Right lobe of liver (tissue), 6 donors: ENCODE measurements around the gene RBP5. TPM values are rescaled to one million over a fixed set of nuclear protein-coding genes. Genes with fewer than 3 reads are reported as not detected.

Experiments
- ATAC-seq, 4 donors: fragments of 200-7000 bp; cut with Tn5 transposase; one replicate each; pipeline ENCODE4 v1.9.1; 2020; ENCODE audit warnings: mild to moderate bottlenecking in 4 of 4, moderate library complexity in 4 of 4
- DNase-seq, 3 donors: peaks; one replicate each; pipeline ENCODE4 v3.0.0-alpha.2; 2020
- H3K27ac ChIP-seq, 3 donors: fragments of 200-600 bp; one replicate each; pipeline ENCODE4 v1.8.0; 2022
- H3K27me3 ChIP-seq, 2 donors: fragments of 200-600 bp; one replicate each; pipeline ENCODE4 v1.8.0; 2022
- H3K36me3 ChIP-seq, 4 donors: fragments of 200-600 bp; sonication (generic) in 1 of 4; one replicate each; pipeline versions ENCODE4 v1.5.1 to v1.8.0; 2017 to 2022; ENCODE audit warnings: control low read depth in 1 of 4
- H3K4me1 ChIP-seq, 4 donors: fragments of 200-600 bp; sonication (generic) in 1 of 4; one replicate each; pipeline versions ENCODE4 v1.5.1 to v1.8.0; 2017 to 2022; ENCODE audit warnings: control low read depth in 1 of 4
- H3K4me3 ChIP-seq, 3 donors: fragments of 200-600 bp; one replicate each; pipeline ENCODE4 v1.8.0; 2022
- H3K9me3 ChIP-seq, 4 donors: fragments of 200-600 bp; sonication (generic) in 1 of 4; one replicate each; pipeline versions ENCODE4 v1.5.1 to v1.8.0; 2017 to 2022; ENCODE audit warnings: control low read depth in 1 of 4
- CTCF ChIP-seq, 4 donors: fragments of 200-600 bp in 3 of 4; fragments of 450-650 bp in 1 of 4; IDR thresholded peaks; one replicate each; pipeline versions ENCODE4 v1.5.1 to v1.8.0; 2016 to 2022; ENCODE audit warnings: antibody characterized with exemption in 4 of 4, mild to moderate bottlenecking in 2 of 4
- POLR2A ChIP-seq: fragments of 450-650 bp; IDR thresholded peaks from one replicate; pipeline ENCODE4 v1.6.1; 2017; ENCODE audit warnings: antibody characterized with exemption, mild to moderate bottlenecking
- WGBS: methylation state at CpG from one replicate; pipeline ENCODE4 v1.1.6; 2018; ENCODE audit warnings: low coverage, low lambda C conversion rate; ENCODE audit not compliant: insufficient coverage; ENCODE audit errors: missing lambda C conversion rate; 5-methylcytosine and 5-hydroxymethylcytosine counted together
- intact Hi-C, 2 donors: fragments of 100-400 bp; cut with DNase I; formaldehyde crosslinking; loops; one replicate each; pipeline versions ENCODE4 v1.11.2 to v1.14.1; 2022
- total RNA-seq, 6 experiments: library from RNA; depleted of rRNA in 2 of 6; stranded (reverse); fragments of >200 nt in 2 of 6; fragmentation: NEBNext Ultra II Directional in 3 of 6; extraction: Animal tissue kit (Norgen Biotek cat#: 25700) in 3 of 6; gene quantifications; one replicate each; pipeline versions ENCODE4 v1.1.0 to v1.2.4, GENCODE V29; 2016 to 2023
- donor health status: DM: no; HTN: yes; CAD: no.
- donor health status: DM: no; HTN: no; CAD: no.
- donor health status: DM: no; HTN: no; CAD: no.
- donor health status: DM: no; HTN: yes; CAD: no.
- donor health status: DM: no; HTN: yes; CAD: no.

RBP5 gene
- total RNA-seq, 6 experiments from 2014 or later: 44.1 to 239 (median 98.2) TPM

DNA sequence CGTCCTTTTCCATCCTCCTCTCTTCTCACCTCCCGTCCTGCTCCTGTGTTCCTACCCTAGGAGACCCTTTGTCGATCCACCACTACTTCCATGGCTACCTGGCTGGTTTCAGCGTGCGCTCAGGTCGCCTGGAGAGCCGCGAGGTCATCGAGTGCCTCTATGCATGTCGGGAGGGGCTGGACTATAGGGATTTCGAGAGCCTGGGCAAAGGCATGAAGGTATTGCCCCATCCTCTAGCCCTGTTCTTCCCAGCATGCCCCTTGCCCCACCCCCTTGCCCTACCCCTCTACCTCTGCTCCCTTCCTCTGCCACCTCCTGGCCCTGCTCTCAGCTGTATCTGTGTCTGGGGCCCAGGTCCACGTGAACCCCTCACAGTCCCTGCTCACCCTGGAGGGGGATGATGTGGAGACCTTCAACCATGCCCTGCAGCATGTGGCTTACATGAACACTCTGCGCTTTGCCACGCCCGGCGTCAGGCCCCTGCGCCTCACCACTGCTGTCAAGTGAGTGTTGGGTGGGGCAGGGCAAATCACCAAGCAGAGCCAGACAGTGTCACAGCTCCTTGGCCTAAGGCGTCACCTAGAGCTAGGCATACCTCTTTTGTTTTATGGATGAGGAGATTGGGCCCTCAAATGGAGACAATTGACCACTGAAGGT is 14.2 kb upstream of the RBP5 start:
- H3K27ac ChIP-seq: peak overlapping the region in 1 of 3 donors; percentile 47
- H3K4me3 ChIP-seq: peak overlapping the region in 1 of 3 donors; percentile 10
- WGBS: 66% methylated on average over 10 of the region's 18 CpGs
- intact Hi-C loops: no loop called here
- H3K36me3 ChIP-seq: peaks cover 0 to 25% (median 8%) of the 10 kb centered on the region in 4 donors
- ATAC-seq (peak; percentile 54 to 85 (median 68)), DNase-seq (peak; percentile 31 to 78 (median 69))
- H3K4me1 ChIP-seq: peaks cover 0 to 39% (median 2%) of the 10 kb centered on the region in 4 donors
- no peaks in the 10 kb centered on the region for H3K27me3 ChIP-seq
- H3K9me3 ChIP-seq: no peaks in the 10 kb centered on the region
- TF ChIP-seq POLR2A (no peak), CTCF (IDR thresholded peaks at IDR 0.05) (no peak)

- Histone ChIP-seq H3K4me3 (no peak overlapping the region), H3K27ac (no peak overlapping the region), H3K27me3 (no peaks in the 10 kb centered on the region), H3K4me1 (peaks cover 0 to 39% (median 2%) of the 10 kb centered on the region in 4 donors), H3K9me3 (no peaks in the 10 kb centered on the region), H3K36me3 (peaks cover 0 to 29% (median 9%) of the 10 kb centered on the region in 4 donors)
- WGBS: 40% methylated on average over 1 of the region's 5 CpGs
- DNase-seq (peak in 1 of 3 donors; percentile 5), ATAC-seq (peak; percentile 69 to 75 (median 72))
- intact Hi-C loops: no loop called here
- TF ChIP-seq CTCF (IDR thresholded peaks at IDR 0.05): peak; percentile 60 to 73 (median 70)
- no peak for TF ChIP-seq POLR2A
Observed at GRCh38 chr12:7142056-7142644, 13.5 kb upstream of the RBP5 start.

- Histone ChIP-seq H3K36me3 (peaks cover 0 to 32% (median 9%) of the 10 kb centered on the region in 4 donors), H3K27ac (no peak overlapping the region), H3K4me1 (peaks cover 0 to 32% (median 1%) of the 10 kb centered on the region in 4 donors), H3K4me3 (no peak overlapping the region), H3K9me3 (no peaks in the 10 kb centered on the region), H3K27me3 (no peaks in the 10 kb centered on the region)
- 84% methylated on average over 4 of the region's 7 CpGs for WGBS
- no peak for TF ChIP-seq CTCF (IDR thresholded peaks at IDR 0.05)
- no peak for TF ChIP-seq POLR2A
- no peak for ATAC-seq
- no peak for DNase-seq
- intact Hi-C loops: no loop called here
Observed at GRCh38 chr12:7141351-7142005, 12.8 kb upstream of the RBP5 start.

DNA sequence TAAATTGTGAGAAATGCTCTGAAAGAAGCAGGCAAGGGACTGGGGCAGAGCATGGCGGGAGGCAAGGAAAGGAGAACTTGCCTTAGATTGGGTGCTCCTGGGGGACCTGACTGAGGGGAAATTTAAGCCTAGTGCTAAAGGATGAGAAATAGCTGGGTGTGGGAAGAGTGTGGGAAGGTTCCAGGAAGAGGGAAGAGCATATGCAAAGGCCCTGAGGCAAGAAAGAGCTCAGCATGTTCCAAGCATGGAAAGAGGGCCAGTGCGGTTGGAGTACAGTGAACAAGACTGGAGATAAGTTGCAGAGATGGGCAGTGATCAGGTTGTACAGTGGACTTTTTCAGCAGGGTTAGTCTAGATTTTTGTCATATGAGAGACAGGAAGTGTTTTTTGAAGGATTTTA is 10.5 kb upstream of the RBP5 start:
- ATAC-seq: no peak
- peaks cover 0 to 46% (median 15%) of the 10 kb centered on the region in 4 donors for H3K36me3 ChIP-seq
- intact Hi-C loops: no loop called here

More for the DNA sequence above, 10.5 kb upstream of the RBP5 start:
- TF ChIP-seq CTCF (IDR thresholded peaks at IDR 0.05): no peak
- TF ChIP-seq POLR2A: no peak
- Histone ChIP-seq H3K4me3 (no peak overlapping the region), H3K27ac (no peak overlapping the region), H3K9me3 (no peaks in the 10 kb centered on the region), H3K4me1 (peaks cover 0 to 21% (median 0%) of the 10 kb centered on the region in 4 donors), H3K27me3 (no peaks in the 10 kb centered on the region)
- no peak for DNase-seq
- WGBS: 92% methylated on average over 2 of the region's 2 CpGs
